Fibroblast of villous mesenchyme (primary cell): ENCODE data around the gene NOTUM. TPM values are rescaled to one million over a fixed set of nuclear protein-coding genes. Genes with fewer than 3 reads are reported as not detected.

ENCODE experiments used
- DNase-seq: peaks from one replicate; pipeline ENCODE4 v3.0.0-alpha.2; 2010; ENCODE audit warnings: low read depth
- H3K4me3 ChIP-seq: 2 replicates; pipeline ENCODE4 v1.5.1; 2011; ENCODE audit warnings: low read depth, mild to moderate bottlenecking, low read length
- total RNA-seq: library from RNA; depleted of rRNA; stranded (reverse); fragments of >200 nt; gene quantifications from 2 replicates; pipeline ENCODE4 v1.2.3, GENCODE V29; 2012
- TF ChIP-seq, protein P1 (sequence below): IDR thresholded peaks from 2 replicates; pipeline ENCODE4 v1.5.1; 2012; ENCODE audit warnings: low read depth, mild to moderate bottlenecking, low read length; ENCODE audit not compliant: insufficient read depth

Gene NOTUM
- total RNA-seq, 1 donor, result under 0.01 TPM

DNA sequence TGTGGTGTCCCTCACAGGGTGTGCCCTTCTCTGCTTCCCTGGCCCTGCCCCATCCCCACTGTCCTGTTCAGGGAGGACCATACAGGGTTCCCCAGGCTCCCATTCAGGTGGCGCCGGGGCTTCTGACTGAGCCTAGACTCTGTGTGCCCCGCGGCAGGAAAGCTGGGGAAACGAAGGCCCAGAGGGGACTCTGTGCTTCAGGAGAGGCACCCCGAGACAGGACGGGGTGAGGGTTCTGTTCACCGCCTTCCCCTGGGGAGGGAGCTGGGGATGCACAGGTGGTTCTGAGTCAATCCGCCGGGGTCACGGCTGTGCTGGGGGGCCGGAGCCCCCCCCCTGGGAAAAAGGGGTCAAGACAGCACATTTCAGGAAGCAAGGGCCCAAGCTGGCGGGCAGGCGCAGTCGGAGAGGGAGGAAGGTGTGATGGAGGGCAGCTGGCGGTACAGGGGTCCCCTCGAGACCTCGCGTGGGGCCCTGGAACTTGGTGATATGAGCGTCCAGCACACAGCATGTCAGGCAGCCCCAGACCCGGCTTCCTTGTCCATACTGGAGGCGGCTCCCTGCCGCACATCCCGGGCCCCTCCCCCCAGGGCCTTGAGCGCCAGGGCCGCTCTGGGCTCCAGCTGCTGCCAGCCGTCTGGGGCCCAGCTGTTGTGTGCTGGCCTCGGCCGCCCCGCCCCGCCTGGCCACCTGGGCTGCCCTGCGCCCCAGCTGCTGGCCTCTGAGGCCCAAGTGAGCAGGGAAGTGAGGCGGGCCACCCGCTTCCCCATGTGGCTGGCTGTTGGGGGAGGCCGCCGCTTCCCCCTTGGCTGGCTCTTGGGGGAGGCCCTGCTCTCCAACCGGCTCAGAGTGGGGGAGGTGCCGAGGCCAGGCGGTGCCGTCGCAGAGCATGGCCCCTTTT is 5.6 kb upstream of the NOTUM start:
- no peak overlapping the region for H3K4me3 ChIP-seq
- DNase-seq, result peak; percentile 88
- TF ChIP-seq, protein P1, sequence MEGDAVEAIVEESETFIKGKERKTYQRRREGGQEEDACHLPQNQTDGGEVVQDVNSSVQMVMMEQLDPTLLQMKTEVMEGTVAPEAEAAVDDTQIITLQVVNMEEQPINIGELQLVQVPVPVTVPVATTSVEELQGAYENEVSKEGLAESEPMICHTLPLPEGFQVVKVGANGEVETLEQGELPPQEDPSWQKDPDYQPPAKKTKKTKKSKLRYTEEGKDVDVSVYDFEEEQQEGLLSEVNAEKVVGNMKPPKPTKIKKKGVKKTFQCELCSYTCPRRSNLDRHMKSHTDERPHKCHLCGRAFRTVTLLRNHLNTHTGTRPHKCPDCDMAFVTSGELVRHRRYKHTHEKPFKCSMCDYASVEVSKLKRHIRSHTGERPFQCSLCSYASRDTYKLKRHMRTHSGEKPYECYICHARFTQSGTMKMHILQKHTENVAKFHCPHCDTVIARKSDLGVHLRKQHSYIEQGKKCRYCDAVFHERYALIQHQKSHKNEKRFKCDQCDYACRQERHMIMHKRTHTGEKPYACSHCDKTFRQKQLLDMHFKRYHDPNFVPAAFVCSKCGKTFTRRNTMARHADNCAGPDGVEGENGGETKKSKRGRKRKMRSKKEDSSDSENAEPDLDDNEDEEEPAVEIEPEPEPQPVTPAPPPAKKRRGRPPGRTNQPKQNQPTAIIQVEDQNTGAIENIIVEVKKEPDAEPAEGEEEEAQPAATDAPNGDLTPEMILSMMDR, result no peak

DNA sequence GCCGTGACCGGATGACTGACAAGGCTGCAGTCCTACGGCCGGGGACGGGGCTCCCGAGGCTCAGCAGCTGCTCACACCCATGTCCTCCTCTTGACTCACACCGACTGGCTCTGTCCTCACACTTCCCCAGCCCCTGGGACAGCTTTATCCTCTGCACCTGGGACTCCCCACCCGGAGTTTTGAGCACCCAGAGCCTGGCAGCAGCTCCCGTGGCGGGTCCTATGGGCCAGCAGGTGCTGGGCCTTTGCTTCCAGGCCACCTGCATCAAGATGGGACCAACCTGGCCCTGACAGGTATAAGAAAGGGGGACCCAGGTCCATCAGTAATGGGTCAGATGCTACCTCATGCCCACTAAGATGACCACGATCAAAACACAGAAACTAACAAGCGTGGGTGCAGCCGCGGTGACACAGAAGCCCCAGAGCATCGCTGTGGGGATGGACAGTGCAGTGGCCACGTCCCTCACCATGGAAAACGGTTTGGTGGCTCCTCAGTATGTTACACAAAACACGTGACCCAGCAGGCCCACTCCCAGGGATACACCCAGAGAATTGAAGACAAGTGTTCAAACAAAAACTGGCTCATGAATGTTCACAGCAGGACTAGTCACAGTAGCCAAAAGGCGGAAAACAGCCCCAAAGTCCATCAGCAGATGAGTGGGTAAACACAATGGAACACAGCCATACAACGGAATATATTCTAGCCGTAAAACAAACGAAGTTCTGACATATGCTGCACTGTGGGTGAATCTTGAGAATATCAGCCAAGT is 3.3 kb upstream of the NOTUM start:
- no peak for DNase-seq
- no peak overlapping the region for H3K4me3 ChIP-seq
- TF ChIP-seq, protein P1, result no peak

DNA sequence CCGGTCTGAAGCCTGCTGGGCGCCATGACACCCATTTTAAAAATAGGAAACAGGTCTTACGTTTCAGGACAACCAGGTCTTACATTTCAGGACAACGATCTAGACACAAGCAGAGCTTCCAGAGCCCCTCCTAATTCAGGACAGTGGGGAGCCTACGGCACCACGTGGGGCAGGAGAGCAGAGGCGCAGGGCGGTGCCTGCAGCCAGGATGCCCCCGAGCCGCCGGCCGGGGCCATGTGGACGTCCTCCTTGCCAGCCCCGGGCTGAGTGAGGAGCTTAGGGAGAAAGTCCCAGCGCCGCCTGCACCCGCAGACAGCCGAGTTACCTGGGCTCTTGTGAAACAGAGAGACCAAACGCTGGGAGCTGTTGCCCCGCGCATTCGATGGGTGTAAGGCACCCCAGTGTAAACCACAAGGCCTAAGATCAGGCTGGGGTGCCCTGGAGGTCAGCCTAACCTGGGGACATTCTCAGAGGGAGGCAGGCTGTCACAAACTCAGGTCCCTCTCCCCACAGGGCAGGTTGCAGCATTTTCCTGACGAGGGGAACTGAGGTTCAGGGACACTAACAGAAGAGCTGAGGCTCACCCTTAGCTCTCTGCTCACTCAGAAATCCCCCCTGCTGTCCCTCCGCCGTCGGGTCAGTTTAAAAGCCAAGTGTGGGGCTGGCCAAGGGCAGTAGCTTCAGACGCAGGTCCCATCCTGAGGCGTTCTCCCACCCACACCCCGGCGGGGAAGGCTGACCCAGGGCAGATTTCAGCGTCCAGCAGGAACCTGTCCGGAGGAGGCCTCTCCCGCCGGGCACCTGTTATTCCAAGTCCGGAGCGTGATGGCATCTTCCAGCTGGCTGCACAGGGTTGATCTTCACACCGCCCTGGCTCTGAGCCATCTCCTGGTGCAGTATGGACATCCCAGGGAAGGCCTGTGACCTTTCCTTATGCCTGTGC is 1.8 kb upstream of the NOTUM start:
- DNase-seq, result no peak
- no peak overlapping the region for H3K4me3 ChIP-seq
- TF ChIP-seq, protein P1, result no peak

DNA sequence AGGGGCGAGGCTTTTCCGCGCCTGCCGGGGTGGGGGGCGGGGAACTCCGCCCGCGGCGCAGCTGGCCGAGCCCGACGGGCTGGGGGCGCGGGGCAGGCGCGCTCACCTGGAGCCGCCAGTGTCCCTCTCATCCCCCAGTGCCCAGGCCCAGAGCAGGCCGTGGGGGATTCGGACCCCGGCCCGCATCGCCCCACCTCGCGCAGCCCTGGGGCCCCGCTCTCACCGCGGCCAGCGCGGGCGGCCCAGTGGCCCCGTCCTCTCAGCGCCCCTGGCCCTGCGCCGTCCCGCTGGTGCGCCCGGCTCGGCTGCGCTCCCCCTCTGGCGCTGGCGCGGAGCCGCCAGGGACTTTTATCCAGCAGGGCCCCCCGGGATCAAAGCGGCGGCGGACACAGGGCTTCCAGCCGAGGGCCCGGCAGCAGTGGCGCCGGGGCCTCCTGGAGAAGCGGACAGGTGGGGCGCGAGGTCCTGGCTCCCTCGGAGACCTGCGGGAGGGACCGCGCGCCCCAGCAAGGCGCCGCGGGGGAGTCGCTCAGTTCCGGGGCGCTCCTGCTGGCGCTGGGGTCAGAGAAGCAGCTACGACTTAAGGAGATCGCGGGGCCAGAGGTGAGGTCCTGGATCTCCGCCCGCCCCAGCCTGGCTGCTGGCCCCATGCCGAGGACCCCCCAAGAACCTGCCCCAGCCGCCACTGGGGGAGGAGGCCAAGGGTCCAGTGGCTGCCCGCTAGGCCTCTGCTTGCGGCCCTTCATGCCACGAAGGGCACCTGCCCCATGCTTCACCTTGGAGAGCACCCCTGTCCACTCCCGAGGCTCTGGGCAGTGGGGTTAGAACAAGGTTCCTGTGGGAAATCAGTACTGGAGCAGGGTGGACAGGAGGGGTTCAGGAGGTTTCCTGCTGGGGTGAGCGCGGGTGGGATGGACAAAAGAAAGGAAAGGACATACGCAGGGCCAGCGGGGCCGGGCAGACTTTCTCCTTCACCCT is 823 bp upstream of the NOTUM start:
- TF ChIP-seq, protein P1, result no peak
- no peak overlapping the region for H3K4me3 ChIP-seq
- no peak for DNase-seq

DNA sequence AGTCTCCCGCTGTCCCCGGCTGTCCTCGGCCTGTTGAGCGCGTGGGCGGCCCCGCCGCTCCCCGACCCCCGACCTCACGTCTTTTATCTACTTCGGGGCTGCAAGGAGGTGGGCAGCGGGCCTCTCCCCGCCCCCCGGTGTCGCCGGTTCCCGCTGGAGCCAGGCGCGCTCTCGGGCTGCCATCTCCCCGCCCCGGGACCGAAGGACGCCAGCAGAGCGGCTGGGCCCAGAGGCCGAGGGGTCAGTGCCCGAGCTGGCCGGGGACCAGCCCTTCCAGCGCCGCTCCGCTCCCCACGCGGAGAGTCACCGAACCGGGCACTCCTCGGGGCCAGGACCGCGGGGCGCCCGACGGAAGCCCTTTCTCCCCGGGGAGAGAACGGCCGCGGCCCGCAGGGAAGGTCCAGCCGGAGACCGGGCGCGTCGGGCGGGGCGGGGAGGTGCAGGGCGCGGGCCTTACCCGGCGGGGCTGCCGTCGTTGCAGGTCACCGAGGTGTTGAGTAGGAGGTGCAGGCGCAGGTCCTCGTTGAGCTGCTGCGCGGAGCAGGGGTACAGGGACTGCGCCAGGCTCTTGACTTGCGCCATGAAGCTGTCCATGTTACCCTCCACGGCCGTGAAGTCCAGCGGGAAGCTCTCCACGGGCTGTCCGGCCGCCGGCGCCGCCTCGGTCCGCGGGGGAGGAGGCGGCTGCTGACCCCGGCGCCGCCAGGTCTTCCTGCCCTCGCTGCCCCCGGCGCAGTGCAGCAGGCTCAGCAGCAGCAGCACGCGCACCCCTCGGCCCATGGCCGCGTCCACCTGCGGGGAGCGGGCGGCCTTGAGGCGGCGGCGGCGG is 643 bp downstream of the NOTUM start:
- peak overlapping the region; percentile 52 for H3K4me3 ChIP-seq
- no peak for DNase-seq

More for the DNA sequence above, 643 bp downstream of the NOTUM start:
- TF ChIP-seq, protein P1, result no peak
